CD4-positive, alpha-beta T cell treated with Interleukin-4 for 4 hours (primary cell): Measurements from ENCODE around the gene BLTP2.
A peak's percentile ranks its signal among the peaks of the same experiment; 100 is the strongest.
"Not testable (repeated sequence)": the region's sequence is repeated elsewhere in the genome, so short reads cannot be mapped to it uniquely, and the experiment has no call there.

ENCODE experiments used
- DNase-seq: peaks from one replicate; pipeline ENCODE4 v3.0.0-alpha.2; 2020

The BLTP2 gene

GRCh38 chr17:28645576-28645939, 600 bp upstream of the BLTP2 start:
- DNase-seq: no peak

- DNase-seq: peak; percentile 39
Measured at GRCh38 chr17:28643983-28644786, 773 bp downstream of the BLTP2 start.

- DNase-seq: no peak
Measured at GRCh38 chr17:28641579-28641978, 3.4 kb downstream of the BLTP2 start.

- DNase-seq: no peak
Measured at GRCh38 chr17:28635506-28635905, 9.5 kb downstream of the BLTP2 start.

- DNase-seq: no peak
Measured at GRCh38 chr17:28634206-28634865, 10.6 kb downstream of the BLTP2 start.

- no peak for DNase-seq
Measured at GRCh38 chr17:28626818-28627217, 18.1 kb downstream of the BLTP2 start.

- DNase-seq: no peak
Measured at GRCh38 chr17:28624148-28624547, 20.8 kb downstream of the BLTP2 start.

GRCh38 chr17:28623696-28624095, 21.3 kb downstream of the BLTP2 start:
- no peak for DNase-seq

GRCh38 chr17:28622186-28622585, 22.8 kb downstream of the BLTP2 start:
- DNase-seq: no peak

- no peak for DNase-seq
Measured at GRCh38 chr17:28620010-28620409, 24.9 kb downstream of the BLTP2 start.

GRCh38 chr17:28618464-28618863, 26.5 kb downstream of the BLTP2 start:
- no peak for DNase-seq

- no peak for DNase-seq
Measured at GRCh38 chr17:28616281-28616680, 28.7 kb downstream of the BLTP2 start.

- DNase-seq: no peak
Measured at GRCh38 chr17:28615260-28615940, 29.6 kb downstream of the BLTP2 start.

GRCh38 chr17:28613931-28614381, 31.0 kb downstream of the BLTP2 start, which contains the start of gene RSKR:
TSS of gene RSKR (minus strand) at chr17:28614185. CDS start at chr17:28614161, 24 bp downstream.
- no peak for DNase-seq

GRCh38 chr17:28612936-28613872, 31.8 kb downstream of the BLTP2 start:
- DNase-seq: peak; percentile 45

GRCh38 chr17:28612531-28612930, 32.4 kb downstream of the BLTP2 start:
- no peak for DNase-seq

- no peak for DNase-seq
Measured at GRCh38 chr17:28610376-28610775, 34.6 kb downstream of the BLTP2 start.

GRCh38 chr17:28604031-28604430, 40.9 kb downstream of the BLTP2 start:
- not testable (repeated sequence) for DNase-seq

GRCh38 chr17:28599311-28600184, 45.4 kb downstream of the BLTP2 start:
- peak; percentile 78 for DNase-seq

GRCh38 chr17:28598799-28599310, 46.1 kb downstream of the BLTP2 start, which contains the start of gene SPAG5:
TSS of gene SPAG5 (minus strand) at chr17:28599025. CDS start at chr17:28598946, 79 bp downstream.
- peak; percentile 92 for DNase-seq

- no peak for DNase-seq
Measured at GRCh38 chr17:28598389-28598788, 46.6 kb downstream of the BLTP2 start.
